ENCODE measurements around the gene ZDHHC19. TPM values are rescaled to one million over a fixed set of nuclear protein-coding genes. Genes with fewer than 3 reads are reported as not detected.

Gene ZDHHC19
- polyA plus RNA-seq, 1 donor from 2014 or later: 3.8 TPM

GRCh38 chr3:196232154-196232881 is 21.1 kb upstream of the ZDHHC19 start:
- Histone ChIP-seq H3K4me3 (ENCODE audit: low read length) (no peak overlapping the region), H2AFZ (ENCODE audit: low read depth, low read length) (no peak overlapping the region), H3K79me2 (replicated peaks; ENCODE audit: insufficient read depth, low read length) (no peaks in the 10 kb centered on the region), H3F3A (ENCODE audit: insufficient read depth, low read length, poor library complexity, severe bottlenecking) (no peaks in the 10 kb centered on the region), H3K9me3 (ENCODE audit: low read length) (no peaks in the 10 kb centered on the region), H3K4me2 (ENCODE audit: low read length) (no peak overlapping the region), H4K20me1 (ENCODE audit: insufficient read depth) (no peaks in the 10 kb centered on the region), H3K36me3 (ENCODE audit: insufficient read depth, low read length) (no peaks in the 10 kb centered on the region), H3K9ac (ENCODE audit: low read length) (no peak overlapping the region), H3K27ac (ENCODE audit: low read length) (no peak overlapping the region), H3K9me2 (ENCODE audit: insufficient read depth, low read length) (no peaks in the 10 kb centered on the region), H3K27me3 (ENCODE audit: insufficient read depth, low read depth, low read length) (no peaks in the 10 kb centered on the region)
- TF ChIP-seq RAD21 (conservative IDR thresholded peaks at IDR 0.05): no peak
- TF ChIP-seq TAF1 (IDR thresholded peaks at IDR 0.05; ENCODE audit: low read depth): no peak
- TF ChIP-seq POLR2AphosphoS5 (IDR thresholded peaks at IDR 0.05): no peak
- TF ChIP-seq, protein P1, sequence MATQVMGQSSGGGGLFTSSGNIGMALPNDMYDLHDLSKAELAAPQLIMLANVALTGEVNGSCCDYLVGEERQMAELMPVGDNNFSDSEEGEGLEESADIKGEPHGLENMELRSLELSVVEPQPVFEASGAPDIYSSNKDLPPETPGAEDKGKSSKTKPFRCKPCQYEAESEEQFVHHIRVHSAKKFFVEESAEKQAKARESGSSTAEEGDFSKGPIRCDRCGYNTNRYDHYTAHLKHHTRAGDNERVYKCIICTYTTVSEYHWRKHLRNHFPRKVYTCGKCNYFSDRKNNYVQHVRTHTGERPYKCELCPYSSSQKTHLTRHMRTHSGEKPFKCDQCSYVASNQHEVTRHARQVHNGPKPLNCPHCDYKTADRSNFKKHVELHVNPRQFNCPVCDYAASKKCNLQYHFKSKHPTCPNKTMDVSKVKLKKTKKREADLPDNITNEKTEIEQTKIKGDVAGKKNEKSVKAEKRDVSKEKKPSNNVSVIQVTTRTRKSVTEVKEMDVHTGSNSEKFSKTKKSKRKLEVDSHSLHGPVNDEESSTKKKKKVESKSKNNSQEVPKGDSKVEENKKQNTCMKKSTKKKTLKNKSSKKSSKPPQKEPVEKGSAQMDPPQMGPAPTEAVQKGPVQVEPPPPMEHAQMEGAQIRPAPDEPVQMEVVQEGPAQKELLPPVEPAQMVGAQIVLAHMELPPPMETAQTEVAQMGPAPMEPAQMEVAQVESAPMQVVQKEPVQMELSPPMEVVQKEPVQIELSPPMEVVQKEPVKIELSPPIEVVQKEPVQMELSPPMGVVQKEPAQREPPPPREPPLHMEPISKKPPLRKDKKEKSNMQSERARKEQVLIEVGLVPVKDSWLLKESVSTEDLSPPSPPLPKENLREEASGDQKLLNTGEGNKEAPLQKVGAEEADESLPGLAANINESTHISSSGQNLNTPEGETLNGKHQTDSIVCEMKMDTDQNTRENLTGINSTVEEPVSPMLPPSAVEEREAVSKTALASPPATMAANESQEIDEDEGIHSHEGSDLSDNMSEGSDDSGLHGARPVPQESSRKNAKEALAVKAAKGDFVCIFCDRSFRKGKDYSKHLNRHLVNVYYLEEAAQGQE (IDR thresholded peaks at IDR 0.05; ENCODE audit: borderline replicate concordance): no peak
- no peak for TF ChIP-seq EP300 (conservative IDR thresholded peaks at IDR 0.05; ENCODE audit: poor library complexity, severe bottlenecking)

- no peak overlapping the region for H3K4me3 ChIP-seq (ENCODE audit: low read length)
- no peaks in the 10 kb centered on the region for H3K79me2 ChIP-seq (replicated peaks; ENCODE audit: insufficient read depth, low read length)
- H3K27me3 ChIP-seq (ENCODE audit: insufficient read depth, low read depth, low read length): no peaks in the 10 kb centered on the region
- no peak overlapping the region for H2AFZ ChIP-seq (ENCODE audit: low read depth, low read length)
- no peaks in the 10 kb centered on the region for H3K9me3 ChIP-seq (ENCODE audit: low read length)
- no peaks in the 10 kb centered on the region for H3K36me3 ChIP-seq (ENCODE audit: insufficient read depth, low read length)
- H4K20me1 ChIP-seq (ENCODE audit: insufficient read depth): no peaks in the 10 kb centered on the region
- TF ChIP-seq MXI1 (conservative IDR thresholded peaks at IDR 0.05; ENCODE audit: poor library complexity, severe bottlenecking) (no peak), POLR2AphosphoS5 (IDR thresholded peaks at IDR 0.05) (no peak), TAF1 (IDR thresholded peaks at IDR 0.05; ENCODE audit: low read depth) (no peak), EZH2 (IDR thresholded peaks at IDR 0.05; ENCODE audit: borderline replicate concordance, insufficient read depth, low read length, poor library complexity, severe bottlenecking) (no peak), SMC3 (conservative IDR thresholded peaks at IDR 0.05; ENCODE audit: poor library complexity) (no peak), EP300 (conservative IDR thresholded peaks at IDR 0.05; ENCODE audit: poor library complexity, severe bottlenecking) (no peak), CTCF (IDR thresholded peaks at IDR 0.05; ENCODE audit: poor library complexity, severe bottlenecking) (no peak), RAD21 (conservative IDR thresholded peaks at IDR 0.05) (no peak)
- TF ChIP-seq, protein P1 (IDR thresholded peaks at IDR 0.05; ENCODE audit: borderline replicate concordance): no peak
- no peak overlapping the region for H3K27ac ChIP-seq (ENCODE audit: low read length)
- H3K9ac ChIP-seq (ENCODE audit: low read length): no peak overlapping the region
- no peak overlapping the region for H3K4me2 ChIP-seq (ENCODE audit: low read length)
- no peaks in the 10 kb centered on the region for H3F3A ChIP-seq (ENCODE audit: insufficient read depth, low read length, poor library complexity, severe bottlenecking)
- no peaks in the 10 kb centered on the region for H3K9me2 ChIP-seq (ENCODE audit: insufficient read depth, low read length)
Observed at GRCh38 chr3:196227629-196228493, 16.7 kb upstream of the ZDHHC19 start.
